ENCODE measurements around the gene LEAP2. TPM values are rescaled to one million over a fixed set of nuclear protein-coding genes. Genes with fewer than 3 reads are reported as not detected.

The LEAP2 gene
- total RNA-seq, 1 experiment from 2014 or later, result 0.25 TPM

- peak; percentile 44 for DNase-seq (ENCODE audit: low spot score)
These were observed 4.5 kb downstream of the LEAP2 start for GRCh38 chr5:132877938-132878337.

DNA sequence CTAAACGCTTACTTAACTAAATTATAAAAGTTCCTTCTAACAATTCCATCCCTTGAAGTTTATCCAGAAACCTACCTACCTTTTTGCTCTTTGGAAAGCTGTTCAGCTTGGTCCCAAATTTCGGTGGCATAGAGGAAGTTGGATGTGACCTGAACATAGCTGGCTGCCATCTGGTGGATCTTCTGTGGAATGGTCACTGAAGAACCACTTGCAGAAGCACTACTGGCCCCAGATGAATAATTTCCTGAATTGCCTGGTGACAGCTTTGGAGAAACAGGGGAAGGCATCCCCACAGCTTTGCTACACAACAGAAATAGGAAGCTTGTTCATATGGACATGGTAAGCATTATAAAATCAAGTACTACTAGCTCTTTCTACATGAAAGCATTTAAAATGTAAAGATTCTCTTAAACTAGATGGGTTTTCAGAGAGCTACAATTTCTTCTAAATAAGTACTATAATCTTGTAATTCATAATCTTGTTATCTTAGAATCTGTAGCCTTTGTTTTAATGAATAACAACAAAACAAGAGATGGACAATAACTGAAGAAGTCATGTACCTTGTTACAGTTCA, 9.9 kb downstream of the LEAP2 start:
- peak; percentile 80 for DNase-seq (ENCODE audit: low spot score)

- no peak for DNase-seq (ENCODE audit: low spot score)
These were observed 11.1 kb downstream of the LEAP2 start for GRCh38 chr5:132884548-132884947.

- no peak for DNase-seq (ENCODE audit: low spot score)
These were observed 12.8 kb downstream of the LEAP2 start for GRCh38 chr5:132886064-132886823.

GRCh38 chr5:132887283-132887682, 13.8 kb downstream of the LEAP2 start:
- DNase-seq (ENCODE audit: low spot score), result no peak

DNA sequence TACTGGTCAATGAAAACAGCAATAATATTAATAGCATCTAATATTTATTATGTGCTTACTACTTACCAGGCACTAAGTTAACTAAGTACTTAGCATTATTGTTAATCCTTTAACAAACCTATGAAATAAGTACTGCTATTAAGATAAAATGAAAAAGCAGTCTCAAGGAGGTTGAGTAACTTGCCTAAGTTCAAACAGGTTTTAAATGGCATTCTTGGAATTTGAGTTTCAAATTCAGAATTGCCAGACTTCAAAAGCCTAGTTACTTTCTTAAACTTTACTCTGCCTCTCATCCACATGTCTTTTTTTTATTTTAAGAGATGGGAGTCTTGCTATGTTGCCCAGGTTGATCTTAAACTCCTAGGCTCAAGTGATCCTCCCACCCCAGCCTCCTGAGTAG, 16.0 kb downstream of the LEAP2 start:
- no peak for DNase-seq (ENCODE audit: low spot score)

- DNase-seq (ENCODE audit: low spot score), result no peak
These were observed 17.3 kb downstream of the LEAP2 start for GRCh38 chr5:132890817-132891216.

DNA sequence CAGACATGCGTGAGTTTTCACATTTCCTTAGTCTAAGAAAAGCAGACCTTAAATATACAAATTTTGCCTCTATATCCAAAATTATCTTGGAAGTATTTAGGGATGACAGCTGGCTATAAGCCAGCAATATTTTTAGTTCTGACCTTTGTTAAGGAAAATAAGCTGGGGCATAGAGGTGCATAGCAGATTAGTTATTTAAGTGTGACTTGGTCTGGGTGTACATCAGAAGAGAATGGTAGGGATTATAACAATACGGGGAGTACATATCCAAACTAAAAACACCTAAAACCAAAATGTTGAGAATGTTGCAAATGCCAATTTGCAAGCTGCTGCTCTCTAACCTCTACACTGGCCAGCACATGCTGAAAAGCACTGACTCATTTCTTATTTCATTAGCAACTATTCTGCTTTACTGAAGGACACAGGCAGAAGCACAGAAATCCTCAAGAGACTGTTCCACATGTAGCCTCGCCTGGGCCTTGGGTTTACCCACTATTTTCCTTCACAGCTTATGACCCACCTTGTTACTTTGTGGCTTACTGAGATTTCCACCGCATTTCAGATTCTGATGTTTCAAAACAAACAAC, 22.3 kb downstream of the LEAP2 start:
- no peak for DNase-seq (ENCODE audit: low spot score)

GRCh38 chr5:132896685-132897084, 23.2 kb downstream of the LEAP2 start:
- DNase-seq (ENCODE audit: low spot score), result no peak

DNA sequence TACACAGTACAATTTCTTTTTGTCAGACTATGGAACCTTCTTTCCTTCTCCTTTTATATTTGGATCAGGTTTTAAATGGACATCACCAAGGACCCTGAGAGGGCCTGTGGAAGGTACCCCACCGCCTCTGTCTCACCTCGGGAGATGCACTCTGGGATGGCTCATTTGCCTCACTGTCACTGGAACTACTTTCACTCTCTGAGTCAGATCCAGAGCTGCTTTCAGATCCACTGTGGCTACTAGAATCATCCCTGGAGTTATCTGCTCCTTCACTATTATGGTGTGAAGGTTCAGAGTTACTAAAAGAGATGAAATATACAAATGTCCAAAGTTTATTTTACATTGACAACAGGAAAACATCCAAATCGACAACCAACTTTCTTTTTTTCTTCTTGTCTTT, 24.6 kb downstream of the LEAP2 start:
- DNase-seq (ENCODE audit: low spot score), result no peak

GRCh38 chr5:132901036-132901435, 27.6 kb downstream of the LEAP2 start:
- DNase-seq (ENCODE audit: low spot score), result no peak

DNA sequence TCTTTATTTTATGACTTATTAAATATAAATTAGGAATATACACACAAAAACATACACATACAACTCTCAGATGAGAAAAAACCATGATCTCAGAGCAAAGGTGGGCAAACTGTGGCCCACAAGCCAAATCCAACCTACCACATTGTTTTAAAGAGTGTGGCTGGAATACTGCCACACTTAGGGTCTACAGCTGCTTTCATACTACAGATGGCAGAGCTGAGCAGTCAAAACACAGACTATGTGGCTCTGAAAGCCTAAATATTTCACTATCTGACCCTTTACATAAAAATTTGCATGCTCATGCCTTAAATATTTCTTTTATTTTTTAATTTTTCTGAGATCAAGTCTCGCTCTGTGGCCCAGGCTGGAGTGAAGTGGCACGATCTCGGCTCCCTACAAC, 28.3 kb downstream of the LEAP2 start:
- no peak for DNase-seq (ENCODE audit: low spot score)

- peak; percentile 36 for DNase-seq (ENCODE audit: low spot score)
These were observed 32.5 kb downstream of the LEAP2 start for GRCh38 chr5:132905938-132906337.

DNA sequence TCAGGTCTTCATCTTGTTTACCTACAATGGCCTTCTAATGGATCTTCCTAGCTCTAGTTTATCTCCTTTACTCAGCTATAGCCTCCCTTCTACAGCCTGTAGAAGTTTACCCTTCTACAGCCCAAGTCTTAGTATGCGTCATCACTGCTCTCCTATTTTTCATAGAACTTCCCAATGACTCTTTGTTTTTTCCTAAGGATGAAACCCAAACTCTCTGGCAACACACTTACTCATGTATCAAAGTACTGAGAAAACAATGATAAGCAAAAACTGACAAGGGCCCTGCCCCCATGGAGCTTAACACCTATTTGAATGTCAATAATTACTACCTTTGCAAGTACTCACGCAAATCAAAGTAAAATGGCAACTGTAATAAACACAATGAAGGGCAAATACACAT, 33.7 kb downstream of the LEAP2 start:
- no peak for DNase-seq (ENCODE audit: low spot score)

DNA sequence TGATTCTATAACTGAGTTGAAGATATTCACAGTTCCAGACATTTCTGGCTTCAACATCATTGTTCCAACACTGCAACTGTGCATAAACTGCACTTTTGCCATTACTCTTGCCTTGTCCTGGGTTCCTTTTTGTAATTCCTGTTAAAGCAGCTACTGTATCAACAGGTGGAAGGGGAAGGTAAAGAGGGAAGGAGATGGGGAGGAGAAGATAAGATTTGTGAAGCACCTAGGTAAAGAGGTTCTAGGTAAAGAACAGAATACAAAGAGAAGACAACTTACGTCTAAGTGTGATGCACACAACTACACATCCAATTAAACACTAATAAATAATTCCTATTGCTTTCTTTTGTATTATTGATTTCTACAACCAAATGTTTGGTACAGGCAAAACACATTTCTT, 36.2 kb downstream of the LEAP2 start:
- DNase-seq (ENCODE audit: low spot score), result no peak

DNA sequence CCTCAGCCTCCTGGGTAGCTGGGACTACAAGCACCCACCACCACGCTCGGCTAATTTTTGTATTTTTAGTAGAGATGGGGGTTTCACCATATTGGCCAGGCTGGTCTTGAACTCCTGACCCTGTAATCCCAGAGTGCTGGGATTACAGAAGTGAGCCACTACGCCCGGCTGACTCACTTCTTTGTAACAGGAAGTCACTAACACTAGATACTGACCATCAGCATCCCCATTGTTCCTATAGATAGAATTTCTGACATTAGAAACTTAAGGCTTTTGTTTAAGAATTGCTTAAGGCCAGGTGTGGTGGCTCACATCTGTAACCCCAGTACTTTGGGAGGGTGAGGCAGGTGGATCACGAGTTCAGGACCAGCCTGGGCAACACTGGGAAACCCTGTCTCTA, 42.2 kb downstream of the LEAP2 start:
- no peak for DNase-seq (ENCODE audit: low spot score)

GRCh38 chr5:132916086-132916485, 42.6 kb downstream of the LEAP2 start:
- no peak for DNase-seq (ENCODE audit: low spot score)

Other genes starting within 250 kb of the LEAP2 start
- gene IL13, start 215.5 kb upstream of the LEAP2 start, total RNA-seq (2014; rRNA removed; shearing (Covaris generic)), result not detected in 2 replicates
- not detected in 2 replicates for gene IL4, start 199.7 kb upstream of the LEAP2 start, total RNA-seq (2014; rRNA removed; shearing (Covaris generic))
- gene KIF3A, start 136.1 kb upstream of the LEAP2 start, total RNA-seq (2014; rRNA removed; shearing (Covaris generic)), result 4.8 and 7.1 TPM in 2 replicates
- not detected in 2 replicates for gene CCNI2, start 126.2 kb upstream of the LEAP2 start, total RNA-seq (2014; rRNA removed; shearing (Covaris generic))
- 30.3 and 33.7 TPM in 2 replicates for gene SEPTIN8, start 96.4 kb upstream of the LEAP2 start, total RNA-seq (2014; rRNA removed; shearing (Covaris generic))
- 0.08 TPM in 1 of 2 replicates, not detected in the other for gene SOWAHA, start 60.4 kb upstream of the LEAP2 start, total RNA-seq (2014; rRNA removed; shearing (Covaris generic))
- gene SHROOM1, start 43.0 kb upstream of the LEAP2 start, total RNA-seq (2014; rRNA removed; shearing (Covaris generic)), result 0.91 and 9.0 TPM in 2 replicates
- gene GDF9, start 7.2 kb upstream of the LEAP2 start, total RNA-seq (2014; rRNA removed; shearing (Covaris generic)), result 0.04 and 0.19 TPM in 2 replicates
- 534 and 752 TPM in 2 replicates for gene UQCRQ, start 7.0 kb upstream of the LEAP2 start, total RNA-seq (2014; rRNA removed; shearing (Covaris generic))
- gene AFF4, start 90.0 kb downstream of the LEAP2 start, total RNA-seq (2014; rRNA removed; shearing (Covaris generic)), result 19.3 and 31.7 TPM in 2 replicates
- 35.6 and 68.6 TPM in 2 replicates for gene ZCCHC10, start 152.9 kb downstream of the LEAP2 start, total RNA-seq (2014; rRNA removed; shearing (Covaris generic))
- gene HSPA4, start 178.3 kb downstream of the LEAP2 start, total RNA-seq (2014; rRNA removed; shearing (Covaris generic)), result 190 and 227 TPM in 2 replicates

Data from H4 (cell line).